ENCODE results near the gene MYPN. TPM values are rescaled to one million over a fixed set of nuclear protein-coding genes. Genes with fewer than 3 reads are reported as not detected.

Gene MYPN
- total RNA-seq, 1 donor, result 1.8 TPM

DNA sequence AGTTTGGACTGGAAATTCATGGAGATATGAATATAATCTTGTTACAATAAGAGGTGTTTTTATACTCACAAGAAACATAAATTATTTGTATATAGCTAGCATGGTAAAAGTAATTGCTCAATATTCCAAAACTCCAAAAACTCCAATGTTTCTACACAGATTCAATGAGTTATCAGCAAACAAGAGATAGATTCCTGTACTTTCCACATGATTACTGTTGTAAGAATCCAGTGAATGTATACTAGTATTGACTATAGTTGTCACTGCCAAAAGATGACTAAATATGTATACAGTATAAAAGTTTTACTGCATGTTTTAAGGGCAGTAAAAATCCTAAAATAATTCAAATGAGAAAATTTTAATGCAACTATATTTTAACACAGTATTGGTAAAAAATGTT is 111.9 kb downstream of the MYPN start:
- no peaks in the 10 kb centered on the region for H4K20me1 ChIP-seq (ENCODE audit: insufficient read depth, low read length)
- no peak overlapping the region for H3K4me2 ChIP-seq (ENCODE audit: insufficient read depth, low read length)
- no peak overlapping the region for H3K27ac ChIP-seq (ENCODE audit: low read depth, low read length)
- peak; percentile 79 for DNase-seq (ENCODE audit: insufficient read length, low spot score, missing footprints)
- peaks cover 8% of the 10 kb centered on the region for H3K36me3 ChIP-seq (ENCODE audit: insufficient read depth, low read length)
- H3K79me2 ChIP-seq (ENCODE audit: insufficient read depth, low read length), result no peaks in the 10 kb centered on the region
- no peak overlapping the region for H3K4me3 ChIP-seq (ENCODE audit: insufficient read depth, low read length)
- H3K27me3 ChIP-seq (ENCODE audit: insufficient read depth, low read length), result no peaks in the 10 kb centered on the region
- H3K4me1 ChIP-seq (ENCODE audit: insufficient read depth, low read length), result peaks cover 4% of the 10 kb centered on the region
- H3K9me3 ChIP-seq (ENCODE audit: low read depth, low read length), result no peaks in the 10 kb centered on the region
- TF ChIP-seq, protein P1, sequence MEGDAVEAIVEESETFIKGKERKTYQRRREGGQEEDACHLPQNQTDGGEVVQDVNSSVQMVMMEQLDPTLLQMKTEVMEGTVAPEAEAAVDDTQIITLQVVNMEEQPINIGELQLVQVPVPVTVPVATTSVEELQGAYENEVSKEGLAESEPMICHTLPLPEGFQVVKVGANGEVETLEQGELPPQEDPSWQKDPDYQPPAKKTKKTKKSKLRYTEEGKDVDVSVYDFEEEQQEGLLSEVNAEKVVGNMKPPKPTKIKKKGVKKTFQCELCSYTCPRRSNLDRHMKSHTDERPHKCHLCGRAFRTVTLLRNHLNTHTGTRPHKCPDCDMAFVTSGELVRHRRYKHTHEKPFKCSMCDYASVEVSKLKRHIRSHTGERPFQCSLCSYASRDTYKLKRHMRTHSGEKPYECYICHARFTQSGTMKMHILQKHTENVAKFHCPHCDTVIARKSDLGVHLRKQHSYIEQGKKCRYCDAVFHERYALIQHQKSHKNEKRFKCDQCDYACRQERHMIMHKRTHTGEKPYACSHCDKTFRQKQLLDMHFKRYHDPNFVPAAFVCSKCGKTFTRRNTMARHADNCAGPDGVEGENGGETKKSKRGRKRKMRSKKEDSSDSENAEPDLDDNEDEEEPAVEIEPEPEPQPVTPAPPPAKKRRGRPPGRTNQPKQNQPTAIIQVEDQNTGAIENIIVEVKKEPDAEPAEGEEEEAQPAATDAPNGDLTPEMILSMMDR (IDR thresholded peaks at IDR 0.05; ENCODE audit: extremely low read depth, low read depth, low read length), result no peak
- H2AFZ ChIP-seq (ENCODE audit: low read length), result no peak overlapping the region

DNA sequence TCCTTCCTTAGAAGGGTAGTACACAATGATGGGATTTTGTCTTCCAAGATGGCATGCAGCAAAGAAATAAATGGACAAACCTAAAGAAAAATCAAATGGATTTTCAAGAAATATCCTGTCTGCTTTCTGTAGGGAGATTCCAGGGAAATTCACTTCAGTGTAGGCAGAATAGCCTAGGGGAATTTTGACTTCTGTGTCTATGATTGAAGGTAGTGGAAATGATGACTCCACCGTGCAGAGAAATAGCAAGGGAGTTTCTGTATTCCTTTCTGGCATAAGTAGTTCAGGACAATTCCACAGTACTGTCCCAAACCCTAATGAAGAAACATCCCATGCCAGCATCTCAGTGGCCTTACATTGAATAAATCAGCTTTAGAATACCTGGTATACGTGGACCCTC is 113.1 kb downstream of the MYPN start:
- DNase-seq (ENCODE audit: insufficient read length, low spot score, missing footprints), result no peak
- peaks cover 3% of the 10 kb centered on the region for H3K36me3 ChIP-seq (ENCODE audit: insufficient read depth, low read length)
- H3K79me2 ChIP-seq (ENCODE audit: insufficient read depth, low read length), result no peaks in the 10 kb centered on the region
- no peaks in the 10 kb centered on the region for H3K9me3 ChIP-seq (ENCODE audit: low read depth, low read length)
- H2AFZ ChIP-seq (ENCODE audit: low read length), result no peak overlapping the region
- TF ChIP-seq, protein P1 (IDR thresholded peaks at IDR 0.05; ENCODE audit: extremely low read depth, low read depth, low read length), result no peak
- no peaks in the 10 kb centered on the region for H4K20me1 ChIP-seq (ENCODE audit: insufficient read depth, low read length)
- H3K27me3 ChIP-seq (ENCODE audit: insufficient read depth, low read length), result no peaks in the 10 kb centered on the region
- no peak overlapping the region for H3K4me2 ChIP-seq (ENCODE audit: insufficient read depth, low read length)
- H3K27ac ChIP-seq (ENCODE audit: low read depth, low read length), result no peak overlapping the region
- no peak overlapping the region for H3K4me3 ChIP-seq (ENCODE audit: insufficient read depth, low read length)
- H3K4me1 ChIP-seq (ENCODE audit: insufficient read depth, low read length), result peaks cover 4% of the 10 kb centered on the region

DNA sequence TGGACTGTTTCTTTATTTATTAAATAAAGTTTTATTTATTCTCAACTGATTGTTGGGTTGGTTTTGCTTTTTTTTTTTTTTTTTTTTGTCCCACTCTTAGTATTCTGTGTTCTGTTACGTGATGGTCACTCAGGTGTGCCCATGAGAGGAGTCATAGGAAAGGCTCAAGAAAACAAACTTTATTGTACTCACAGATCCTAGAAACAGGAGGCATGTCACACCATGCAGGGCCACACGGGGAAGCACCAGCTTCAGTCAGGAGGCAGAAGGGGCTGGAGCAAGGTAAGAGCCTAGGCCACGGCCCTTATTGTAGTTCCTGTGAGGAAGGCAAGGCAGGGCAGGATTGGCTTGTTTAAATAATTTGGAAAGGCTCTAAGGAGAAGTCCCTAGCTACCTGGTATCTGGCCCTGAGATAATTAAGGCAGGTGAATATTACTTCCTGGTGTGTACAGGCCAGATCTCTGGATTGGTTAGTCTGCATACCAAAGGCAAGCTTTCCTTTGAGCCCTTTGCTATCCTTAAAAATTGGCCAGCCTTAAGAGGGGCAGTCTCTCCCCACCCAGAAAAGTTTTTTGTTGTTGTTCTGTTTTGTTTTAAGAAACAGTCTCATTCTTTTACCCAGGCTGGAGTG is 114.4 kb downstream of the MYPN start:
- Histone ChIP-seq H3K36me3 (ENCODE audit: insufficient read depth, low read length) (peaks cover 2% of the 10 kb centered on the region), H3K4me2 (ENCODE audit: insufficient read depth, low read length) (no peak overlapping the region), H3K79me2 (ENCODE audit: insufficient read depth, low read length) (no peaks in the 10 kb centered on the region), H3K4me1 (ENCODE audit: insufficient read depth, low read length) (peaks cover 4% of the 10 kb centered on the region), H2AFZ (ENCODE audit: low read length) (no peak overlapping the region), H3K9me3 (ENCODE audit: low read depth, low read length) (no peaks in the 10 kb centered on the region), H3K27me3 (ENCODE audit: insufficient read depth, low read length) (no peaks in the 10 kb centered on the region), H3K4me3 (ENCODE audit: insufficient read depth, low read length) (no peak overlapping the region), H4K20me1 (ENCODE audit: insufficient read depth, low read length) (no peaks in the 10 kb centered on the region), H3K27ac (ENCODE audit: low read depth, low read length) (no peak overlapping the region)
- TF ChIP-seq, protein P1 (IDR thresholded peaks at IDR 0.05; ENCODE audit: extremely low read depth, low read depth, low read length), result no peak
- no peak for DNase-seq (ENCODE audit: insufficient read length, low spot score, missing footprints)

DNA sequence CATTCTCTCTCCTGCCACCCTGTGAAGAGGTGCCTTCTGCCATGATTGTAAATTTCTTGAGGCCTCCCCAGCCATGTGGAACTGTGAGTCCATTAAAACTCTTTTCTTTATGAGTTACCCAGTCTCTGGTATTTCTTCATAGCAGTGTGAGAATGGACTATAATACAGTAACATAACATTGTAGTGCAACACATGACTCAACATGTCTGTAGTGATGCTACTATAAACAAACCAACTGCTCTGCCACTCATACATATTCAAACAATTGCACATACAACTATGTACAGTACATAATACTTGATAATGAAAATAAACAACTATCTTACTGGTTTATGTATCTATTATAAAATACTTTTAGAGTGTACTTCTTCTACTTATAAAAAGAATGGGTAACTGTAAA is 115.5 kb downstream of the MYPN start:
- no peak overlapping the region for H3K4me3 ChIP-seq (ENCODE audit: insufficient read depth, low read length)
- DNase-seq (ENCODE audit: insufficient read length, low spot score, missing footprints), result no peak
- no peaks in the 10 kb centered on the region for H4K20me1 ChIP-seq (ENCODE audit: insufficient read depth, low read length)
- no peaks in the 10 kb centered on the region for H3K79me2 ChIP-seq (ENCODE audit: insufficient read depth, low read length)
- peaks cover 4% of the 10 kb centered on the region for H3K4me1 ChIP-seq (ENCODE audit: insufficient read depth, low read length)
- no peak overlapping the region for H3K27ac ChIP-seq (ENCODE audit: low read depth, low read length)
- no peaks in the 10 kb centered on the region for H3K36me3 ChIP-seq (ENCODE audit: insufficient read depth, low read length)
- no peak overlapping the region for H2AFZ ChIP-seq (ENCODE audit: low read length)
- H3K9me3 ChIP-seq (ENCODE audit: low read depth, low read length), result no peaks in the 10 kb centered on the region
- TF ChIP-seq, protein P1 (IDR thresholded peaks at IDR 0.05; ENCODE audit: extremely low read depth, low read depth, low read length), result no peak
- H3K27me3 ChIP-seq (ENCODE audit: insufficient read depth, low read length), result no peaks in the 10 kb centered on the region
- H3K4me2 ChIP-seq (ENCODE audit: insufficient read depth, low read length), result no peak overlapping the region
